Hepatocyte (in vitro differentiated cells): ENCODE results near the gene CLEC4D.

Experiments used
- CTCF ChIP-seq: fragments of 200-600 bp; sonication (generic); IDR thresholded peaks from 2 replicates; pipeline ENCODE4 v1.5.1; 2016; ENCODE audit warnings: antibody characterized with exemption, mild to moderate bottlenecking; ENCODE audit not compliant: poor library complexity
- EZH2 ChIP-seq: fragments of 200-600 bp; sonication (generic); IDR thresholded peaks from 2 replicates; pipeline ENCODE4 v1.6.1; 2016; ENCODE audit warnings: antibody characterized with exemption, mild to moderate bottlenecking, borderline replicate concordance
- EZH2phosphoT487 ChIP-seq: fragments of 200-600 bp; sonication (generic); IDR thresholded peaks from one replicate; pipeline ENCODE4 v1.6.1; 2018; ENCODE audit warnings: antibody characterized with exemption, mild to moderate bottlenecking, low read depth, moderate library complexity; ENCODE audit not compliant: unreplicated experiment, severe bottlenecking

GRCh38 chr12:8499616-8500015 is 13.7 kb upstream of the CLEC4D start:
- TF ChIP-seq CTCF (peak; percentile 11), EZH2 (no peak), EZH2phosphoT487 (no peak)
